ENCODE measurements around the gene TLE7.

GRCh38 chr16:71443714-71444113 lies 1.9 kb upstream of the TLE7 start:
- no peak for TF ChIP-seq CTCF (conservative IDR thresholded peaks at IDR 0.05 in 1 of 2, IDR thresholded peaks at IDR 0.05 in 1 of 2; ENCODE audit: low read depth in 1 of 2, low read length in 2 of 2)
- TF ChIP-seq EZH2 (IDR thresholded peaks at IDR 0.05; ENCODE audit: low read length, missing control alignments), result no peak
